Stimulated activated memory B cell treated with anti-CD40 and anti-IgM and Interleukin-4, amounts not matched to agents 10 μg/mL and 1 μg/mL and 100 μg/mL, for 72 hours (primary cell): ENCODE measurements around the gene TUBGCP5.
A peak's percentile ranks its signal among the peaks of the same experiment; 100 is the strongest.
"Not testable (repeated sequence)": the region's sequence is repeated elsewhere in the genome, so short reads cannot be mapped to it uniquely, and the experiment has no call there.

Experiments
- ATAC-seq: fragments of 150-1000 bp; cut with Tn5 transposase; 2 replicates; pipeline ENCODE4 v1.10.0; 2021
- H3K27ac Mint-ChIP-seq: one replicate; pipeline ENCODE4 v1.8.0; 2022; ENCODE audit warnings: mild to moderate bottlenecking, mixed read lengths
- H3K27me3 Mint-ChIP-seq: one replicate; pipeline ENCODE4 v1.8.0; 2022; ENCODE audit warnings: mixed read lengths
- H3K36me3 Mint-ChIP-seq: one replicate; pipeline ENCODE4 v1.8.0; 2022; ENCODE audit warnings: mixed read lengths
- H3K4me1 Mint-ChIP-seq: one replicate; pipeline ENCODE4 v1.8.0; 2022; ENCODE audit warnings: mixed read lengths
- H3K4me3 Mint-ChIP-seq: one replicate; pipeline ENCODE4 v1.8.0; 2022; ENCODE audit warnings: mild to moderate bottlenecking, moderate library complexity, mixed read lengths
- H3K9me3 Mint-ChIP-seq: one replicate; pipeline ENCODE4 v1.8.0; 2022; ENCODE audit warnings: mixed read lengths

TUBGCP5 gene

DNA sequence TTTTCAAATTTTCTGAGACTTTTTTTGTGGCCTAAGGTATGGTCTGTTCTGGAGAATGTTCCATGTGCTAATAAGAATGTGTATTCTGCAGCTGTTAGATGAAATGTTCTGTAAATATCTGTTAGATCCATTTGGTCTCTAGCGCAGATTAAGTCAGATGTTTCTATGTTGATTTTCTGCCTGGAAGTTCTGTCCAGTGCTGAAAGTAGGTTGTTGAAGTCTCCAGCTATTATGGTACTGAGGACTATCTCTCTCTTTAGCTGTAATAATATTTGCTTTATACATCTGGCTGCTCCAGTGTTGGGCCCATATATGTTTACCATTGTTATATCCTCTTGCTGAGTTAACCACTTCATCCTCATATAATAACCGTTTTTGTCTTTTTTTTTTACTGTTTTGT, 13.2 kb upstream of the TUBGCP5 start:
- Mint-ChIP-seq H3K36me3 (no peaks in the 10 kb centered on the region), H3K27me3 (peaks cover 20% of the 10 kb centered on the region), H3K4me1 (no peaks in the 10 kb centered on the region), H3K27ac (no peak overlapping the region), H3K4me3 (no peak overlapping the region), H3K9me3 (no peaks in the 10 kb centered on the region)
- no peak for ATAC-seq

DNA sequence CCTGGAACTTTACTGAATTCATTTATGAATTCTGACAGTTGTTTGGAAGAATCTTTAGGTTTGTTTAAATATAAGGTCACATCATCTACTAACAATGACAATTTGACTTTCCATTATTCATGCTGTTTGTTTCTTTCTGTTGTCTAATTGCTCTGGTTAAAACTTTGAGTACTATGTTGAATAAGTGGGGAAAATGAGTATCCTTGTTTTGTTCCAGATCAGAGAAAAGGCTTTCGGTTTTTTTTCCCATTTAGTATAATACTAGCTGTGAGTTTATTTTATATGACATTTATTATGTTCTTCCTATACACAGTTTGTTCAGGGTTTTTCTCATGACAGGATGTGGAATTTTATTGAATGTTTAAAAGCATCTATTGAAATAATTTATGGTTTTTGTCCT, 11.3 kb upstream of the TUBGCP5 start:
- no peaks in the 10 kb centered on the region for H3K36me3 Mint-ChIP-seq
- H3K27me3 Mint-ChIP-seq = peaks cover 11% of the 10 kb centered on the region
- H3K27ac Mint-ChIP-seq = no peak overlapping the region
- no peaks in the 10 kb centered on the region for H3K4me1 Mint-ChIP-seq
- no peak overlapping the region for H3K4me3 Mint-ChIP-seq
- no peak for ATAC-seq
- no peaks in the 10 kb centered on the region for H3K9me3 Mint-ChIP-seq

DNA sequence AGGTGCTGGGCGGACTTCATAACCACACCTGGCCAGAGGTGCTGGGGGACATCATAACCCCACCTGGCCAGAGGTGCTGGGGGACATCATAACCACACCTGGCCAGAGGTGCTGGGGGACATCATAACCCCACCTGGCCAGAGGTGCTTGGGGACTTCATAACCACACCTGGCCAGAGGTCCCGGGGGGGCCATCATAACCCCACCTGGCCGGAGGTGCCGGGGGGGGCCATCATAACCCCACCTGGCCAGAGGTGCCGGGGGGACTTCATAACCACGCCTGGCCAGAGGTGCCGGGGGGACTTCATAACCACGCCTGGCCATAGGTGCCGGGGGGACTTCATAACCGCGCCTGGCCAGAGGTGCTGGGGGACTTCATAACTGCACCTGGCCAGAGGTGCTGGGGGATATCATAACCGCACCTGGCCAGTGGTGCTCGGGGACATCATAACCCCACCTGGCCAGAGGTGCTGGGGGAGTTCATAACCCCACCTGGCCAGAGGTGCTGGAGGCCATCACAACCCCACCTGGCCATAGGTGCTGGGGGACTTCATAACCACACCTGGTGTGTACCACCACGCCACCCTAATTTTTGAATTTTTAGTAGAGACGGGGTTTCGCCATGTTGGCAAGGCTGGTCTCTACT, 10.7 kb upstream of the TUBGCP5 start:
- H3K27me3 Mint-ChIP-seq = peaks cover 5% of the 10 kb centered on the region

DNA sequence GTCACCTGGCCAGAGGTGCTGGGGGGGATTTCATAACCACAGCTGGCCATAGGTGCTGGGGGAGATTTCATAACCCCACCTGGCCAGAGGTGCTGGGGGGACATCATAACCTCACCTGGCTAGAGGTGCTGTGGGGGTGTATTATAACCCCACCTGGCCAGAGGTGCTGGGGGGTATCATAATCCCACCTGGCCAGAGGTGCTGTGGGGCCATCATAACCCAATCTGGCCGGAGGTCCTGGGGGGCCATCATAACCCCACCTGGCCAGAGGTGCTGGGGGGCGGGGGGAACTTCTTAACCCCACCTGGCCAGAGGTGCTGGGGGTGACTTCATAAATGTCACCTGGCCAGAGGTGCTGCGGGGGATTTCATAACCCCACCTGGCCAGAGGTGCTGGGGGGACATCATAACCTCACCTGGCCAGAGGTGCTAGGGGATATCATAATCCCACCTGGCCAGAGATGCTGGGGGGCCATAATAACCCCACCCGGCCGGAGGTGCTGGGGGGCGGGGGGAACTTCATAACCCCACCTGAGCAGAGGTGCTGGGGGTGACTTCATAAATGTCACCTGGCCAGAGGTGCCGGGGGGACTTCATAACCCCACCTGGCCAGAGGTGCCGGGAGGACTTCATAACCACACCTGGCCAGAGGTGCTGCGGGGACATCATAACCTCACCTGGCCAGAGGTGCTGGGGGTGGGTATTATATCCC, 9.4 kb upstream of the TUBGCP5 start:
- H3K4me1 Mint-ChIP-seq, H3K27me3 Mint-ChIP-seq, H3K9me3 Mint-ChIP-seq, H3K27ac Mint-ChIP-seq, ATAC-seq, H3K36me3 Mint-ChIP-seq, H3K4me3 Mint-ChIP-seq: not testable (repeated sequence)

More for the DNA sequence above, 10.7 kb upstream of the TUBGCP5 start:
- no peaks in the 10 kb centered on the region for H3K9me3 Mint-ChIP-seq
- H3K4me1 Mint-ChIP-seq = no peaks in the 10 kb centered on the region
- ATAC-seq = no peak
- no peak overlapping the region for H3K27ac Mint-ChIP-seq
- no peaks in the 10 kb centered on the region for H3K36me3 Mint-ChIP-seq
- H3K4me3 Mint-ChIP-seq = no peak overlapping the region

DNA sequence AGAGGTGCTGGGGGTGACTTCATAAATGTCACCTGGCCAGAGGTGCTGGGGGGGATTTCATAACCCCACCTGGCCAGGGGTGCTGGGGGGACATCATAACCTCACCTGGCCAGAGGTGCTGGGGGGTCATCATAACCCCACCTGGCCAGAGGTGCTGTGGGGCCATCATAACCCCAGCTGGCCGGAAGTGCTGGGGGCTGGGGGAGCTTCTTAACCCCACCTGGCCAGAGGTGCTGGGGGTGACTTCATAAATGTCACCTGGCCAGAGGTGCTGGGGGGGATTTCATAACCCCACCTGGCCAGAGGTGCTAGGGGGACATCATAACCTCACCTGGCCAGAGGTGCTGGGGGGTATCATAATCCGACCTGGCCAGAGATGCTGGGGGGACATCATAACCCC, 4.6 kb upstream of the TUBGCP5 start:
- not testable (repeated sequence) for H3K27me3 Mint-ChIP-seq, H3K4me3 Mint-ChIP-seq, H3K27ac Mint-ChIP-seq, H3K36me3 Mint-ChIP-seq, ATAC-seq, H3K9me3 Mint-ChIP-seq, H3K4me1 Mint-ChIP-seq

DNA sequence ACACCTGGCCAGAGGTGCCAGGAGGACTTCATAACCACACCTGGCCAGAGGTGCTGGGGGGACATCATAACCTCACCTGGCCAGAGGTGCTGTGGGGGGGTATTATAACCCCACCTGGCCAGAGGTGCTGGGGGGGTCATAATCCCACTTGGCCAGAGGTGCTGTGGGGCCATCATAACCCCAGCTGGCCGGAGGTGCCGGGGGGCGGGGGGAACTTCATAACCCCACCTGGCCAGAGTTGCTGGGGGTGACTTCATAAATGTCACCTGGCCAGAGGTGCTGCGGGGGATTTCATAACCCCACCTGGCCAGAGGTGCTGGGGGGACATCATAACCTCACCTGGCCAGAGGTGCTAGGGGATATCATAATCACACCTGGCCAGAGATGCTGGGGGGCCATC, 4.2 kb upstream of the TUBGCP5 start:
- H3K27ac Mint-ChIP-seq, H3K9me3 Mint-ChIP-seq, H3K4me3 Mint-ChIP-seq, H3K27me3 Mint-ChIP-seq, H3K36me3 Mint-ChIP-seq, ATAC-seq: not testable (repeated sequence)
- peaks cover 11% of the 10 kb centered on the region for H3K4me1 Mint-ChIP-seq

DNA sequence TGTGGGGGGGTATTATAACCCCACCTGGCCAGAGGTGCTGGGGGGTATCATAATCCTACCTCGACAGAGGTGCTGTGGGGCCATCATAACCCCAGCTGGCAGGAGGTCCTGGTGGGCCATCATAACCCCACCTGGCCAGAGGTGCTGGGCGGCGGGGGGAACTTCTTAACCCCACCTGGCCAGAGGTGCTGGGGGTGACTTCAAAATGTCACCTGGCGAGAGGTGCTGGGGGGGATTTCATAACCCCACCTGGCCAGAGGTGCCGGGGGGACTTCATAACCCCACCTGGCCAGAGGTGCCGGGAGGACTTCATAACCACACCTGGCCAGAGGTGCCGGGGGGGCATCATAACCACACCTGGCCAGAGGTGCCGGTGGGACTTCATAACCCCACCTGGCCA, 2.4 kb upstream of the TUBGCP5 start:
- H3K4me1 Mint-ChIP-seq = peaks cover 19% of the 10 kb centered on the region
- H3K9me3 Mint-ChIP-seq, H3K36me3 Mint-ChIP-seq, H3K27ac Mint-ChIP-seq, ATAC-seq, H3K4me3 Mint-ChIP-seq, H3K27me3 Mint-ChIP-seq: not testable (repeated sequence)

DNA sequence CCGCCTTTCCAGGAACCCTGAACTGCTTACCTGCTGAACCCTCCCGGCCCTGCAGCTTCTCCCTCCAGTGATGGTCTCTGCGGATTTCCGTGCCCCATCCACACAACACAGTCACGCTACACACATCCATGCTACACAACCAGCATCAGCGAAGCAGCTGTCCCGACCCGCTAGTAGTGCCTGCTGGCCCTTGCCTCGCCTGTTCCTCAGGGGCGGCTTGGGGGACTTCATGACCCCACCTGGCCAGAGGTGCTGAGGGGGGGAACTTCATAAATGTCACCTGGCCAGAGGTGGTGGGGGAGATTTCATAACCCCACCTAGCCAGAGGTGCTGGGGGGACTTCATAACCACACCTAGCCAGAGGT, 530 bp upstream of the TUBGCP5 start:
- Mint-ChIP-seq H3K27me3 (no peaks in the 10 kb centered on the region), H3K4me3 (peak overlapping the region; percentile 85), H3K27ac (peak overlapping the region; percentile 78), H3K9me3 (no peaks in the 10 kb centered on the region), H3K4me1 (peaks cover 27% of the 10 kb centered on the region), H3K36me3 (peaks cover 21% of the 10 kb centered on the region)
- ATAC-seq = no peak

DNA sequence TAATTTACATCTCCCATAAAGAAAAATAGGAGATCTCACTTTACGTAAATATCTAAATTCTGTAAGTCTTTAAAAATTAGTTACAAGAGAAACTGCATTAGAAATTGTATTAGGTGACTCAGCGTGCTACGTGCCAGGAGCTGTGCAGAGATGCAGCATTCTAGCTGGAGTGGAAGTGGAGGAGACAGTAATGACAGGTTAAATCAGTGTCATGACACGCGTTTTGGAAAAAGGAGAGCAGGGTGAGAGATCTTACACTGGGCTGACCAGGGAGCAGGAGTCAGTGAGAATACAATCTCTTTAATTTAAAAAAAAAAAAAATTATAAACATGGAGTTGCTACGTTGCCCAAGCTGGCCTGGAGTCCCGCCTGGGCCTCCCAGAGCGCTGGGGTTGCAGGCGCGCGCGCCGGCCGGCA, 635 bp downstream of the TUBGCP5 start:
- H3K36me3 Mint-ChIP-seq = peaks cover 32% of the 10 kb centered on the region
- H3K27me3 Mint-ChIP-seq = no peaks in the 10 kb centered on the region
- peaks cover 27% of the 10 kb centered on the region for H3K4me1 Mint-ChIP-seq
- ATAC-seq = no peak
- H3K27ac Mint-ChIP-seq = peak overlapping the region; percentile 78
- peak overlapping the region; percentile 92 for H3K4me3 Mint-ChIP-seq
- no peaks in the 10 kb centered on the region for H3K9me3 Mint-ChIP-seq

DNA sequence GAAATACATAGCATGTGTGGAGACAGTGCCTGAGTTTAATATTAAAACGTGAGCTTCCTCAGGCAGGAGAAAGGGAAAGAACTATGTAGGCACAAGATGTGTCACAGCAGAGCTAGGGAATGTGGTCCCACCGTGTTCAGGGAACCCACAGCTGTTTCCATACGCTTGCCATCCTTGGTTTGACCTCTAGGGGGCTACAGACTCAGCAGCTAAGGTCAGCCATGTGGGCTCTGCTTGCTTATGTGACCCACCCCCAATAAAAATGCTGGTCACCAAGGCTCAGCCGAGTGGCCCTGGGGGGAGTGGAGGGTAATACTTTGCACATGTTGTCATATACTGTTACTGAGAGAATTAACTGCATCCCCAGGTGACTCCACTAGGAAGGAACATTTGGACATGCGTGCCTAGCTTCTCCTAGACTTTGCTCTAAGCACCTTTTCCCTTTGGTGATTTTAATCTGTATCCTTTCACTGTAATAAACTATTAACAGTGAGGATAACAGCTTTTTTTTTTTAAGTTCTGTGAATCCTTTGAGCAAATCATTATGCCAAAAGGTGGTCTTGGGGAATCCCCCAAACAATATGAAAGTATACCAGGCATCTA, 3.3 kb downstream of the TUBGCP5 start:
- Mint-ChIP-seq H3K9me3 (no peaks in the 10 kb centered on the region), H3K36me3 (peaks cover 41% of the 10 kb centered on the region), H3K4me3 (no peak overlapping the region), H3K27ac (no peak overlapping the region), H3K27me3 (no peaks in the 10 kb centered on the region), H3K4me1 (peaks cover 27% of the 10 kb centered on the region)
- ATAC-seq = no peak

DNA sequence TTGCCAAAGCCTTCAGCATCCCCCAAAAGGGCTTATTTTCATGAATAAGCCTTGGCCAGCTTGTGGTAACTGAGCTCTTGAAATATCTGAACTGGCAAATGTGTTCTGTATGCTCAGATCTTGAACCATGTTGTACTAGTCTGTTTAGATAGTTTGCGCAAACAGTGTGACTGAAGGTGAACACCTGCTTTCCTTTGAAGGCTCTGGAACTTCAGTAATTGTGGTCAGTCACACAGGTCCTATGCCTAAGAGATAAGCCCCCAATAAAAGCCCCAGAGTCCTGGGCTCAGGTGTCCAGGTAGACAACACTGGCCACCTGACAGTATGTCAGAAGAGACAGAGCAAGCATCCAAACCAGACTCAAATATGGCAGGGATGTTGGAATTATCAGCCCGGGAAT, 5.4 kb downstream of the TUBGCP5 start:
- Mint-ChIP-seq H3K9me3 (no peaks in the 10 kb centered on the region), H3K27me3 (no peaks in the 10 kb centered on the region), H3K4me3 (no peak overlapping the region), H3K27ac (no peak overlapping the region), H3K4me1 (peaks cover 20% of the 10 kb centered on the region), H3K36me3 (peaks cover 51% of the 10 kb centered on the region)
- ATAC-seq = no peak

DNA sequence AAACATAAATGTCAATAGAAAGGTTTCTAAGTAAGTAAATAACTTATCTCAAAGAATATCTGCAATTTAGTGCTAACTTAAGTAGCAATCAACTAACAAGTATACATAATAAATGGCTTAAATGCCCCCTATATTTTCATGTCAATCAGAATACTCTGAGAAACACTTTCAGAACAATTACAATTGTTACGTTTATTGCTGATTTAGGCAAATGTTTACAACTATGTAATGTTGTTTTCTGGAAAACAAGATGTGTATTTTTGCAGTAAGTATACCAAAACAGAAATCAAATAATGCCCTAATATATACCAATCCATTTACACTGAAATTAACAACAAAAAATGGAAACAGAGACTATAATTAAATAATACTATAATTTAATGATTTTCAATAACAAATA, 13.2 kb downstream of the TUBGCP5 start:
- H3K27me3 Mint-ChIP-seq = no peaks in the 10 kb centered on the region
- no peak for ATAC-seq
- H3K27ac Mint-ChIP-seq = no peak overlapping the region
- H3K36me3 Mint-ChIP-seq = peaks cover 72% of the 10 kb centered on the region
- H3K9me3 Mint-ChIP-seq = no peaks in the 10 kb centered on the region
- H3K4me1 Mint-ChIP-seq = no peaks in the 10 kb centered on the region
- H3K4me3 Mint-ChIP-seq = no peak overlapping the region

DNA sequence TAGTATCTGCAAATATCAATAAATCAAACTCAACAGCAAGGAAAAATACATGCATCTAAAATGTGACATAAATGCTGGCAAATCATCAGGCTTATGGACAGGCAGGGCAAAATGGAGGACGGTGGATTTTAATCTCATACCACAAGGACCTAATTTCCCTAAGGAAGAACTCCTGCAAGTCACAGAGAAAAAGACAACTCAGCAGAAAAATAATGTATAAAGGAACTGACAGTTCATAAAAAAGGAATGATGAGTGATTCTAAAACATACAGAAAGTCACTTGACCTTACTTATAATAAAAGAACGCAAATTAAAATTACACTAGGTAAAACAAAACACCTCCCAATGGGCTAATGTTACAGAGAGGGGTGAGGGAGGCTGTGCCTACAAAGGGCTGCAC, 17.2 kb downstream of the TUBGCP5 start:
- Mint-ChIP-seq H3K9me3 (no peaks in the 10 kb centered on the region), H3K4me1 (no peaks in the 10 kb centered on the region), H3K36me3 (peaks cover 66% of the 10 kb centered on the region), H3K27me3 (no peaks in the 10 kb centered on the region), H3K27ac (no peak overlapping the region), H3K4me3 (no peak overlapping the region)
- no peak for ATAC-seq

DNA sequence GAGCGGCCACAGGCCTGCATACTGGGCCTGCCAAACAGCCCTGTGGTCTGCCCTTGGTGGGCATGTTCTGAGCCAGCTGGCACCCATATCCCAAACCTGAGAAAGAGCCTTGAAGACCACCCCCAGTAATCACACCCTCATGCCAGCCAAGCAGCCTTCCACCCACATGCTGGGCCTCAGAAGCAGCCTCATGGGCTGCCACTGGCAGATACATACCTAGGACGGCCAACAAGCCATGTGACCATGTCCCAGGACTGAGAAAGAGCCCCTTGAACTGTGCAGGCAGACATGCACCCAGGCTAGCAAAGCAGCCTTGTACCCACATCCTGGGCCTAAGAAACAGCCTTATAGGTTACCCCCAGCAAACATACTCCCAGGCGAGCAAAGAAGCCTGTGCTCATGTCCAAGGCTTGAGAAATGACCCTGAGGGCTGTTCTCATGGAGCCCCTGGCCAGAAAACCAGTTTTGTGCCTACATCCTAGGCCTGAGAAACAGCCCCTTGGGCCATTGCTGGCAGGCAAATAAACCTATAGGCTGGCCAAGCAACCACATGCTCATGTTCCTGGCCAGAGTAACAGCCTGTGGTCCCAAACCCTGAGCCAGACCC, 24.9 kb downstream of the TUBGCP5 start:
- peaks cover 4% of the 10 kb centered on the region for H3K4me1 Mint-ChIP-seq
- no peak overlapping the region for H3K27ac Mint-ChIP-seq
- no peak for ATAC-seq
- H3K36me3 Mint-ChIP-seq = peaks cover 61% of the 10 kb centered on the region
- no peaks in the 10 kb centered on the region for H3K9me3 Mint-ChIP-seq
- no peaks in the 10 kb centered on the region for H3K27me3 Mint-ChIP-seq
- H3K4me3 Mint-ChIP-seq = no peak overlapping the region

DNA sequence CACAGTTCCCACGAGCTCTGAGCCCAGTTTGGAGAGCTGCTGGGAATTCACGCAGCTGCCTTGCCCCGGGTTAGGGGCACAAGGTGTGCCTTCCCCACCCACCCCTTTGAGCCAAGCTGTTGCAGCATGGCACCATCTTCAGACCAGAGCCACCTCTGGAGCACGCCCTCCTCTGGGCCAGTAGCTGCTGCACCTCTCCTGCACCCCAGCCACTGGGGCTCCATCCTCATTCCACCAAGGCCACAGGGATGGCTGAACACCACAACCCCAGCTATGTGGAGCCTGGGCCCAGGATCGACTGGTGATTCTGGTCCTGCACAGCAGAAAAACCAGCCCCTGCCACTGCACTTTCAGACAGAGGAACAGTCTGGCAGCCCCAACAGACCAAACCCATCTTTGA, 25.7 kb downstream of the TUBGCP5 start:
- no peak overlapping the region for H3K27ac Mint-ChIP-seq
- H3K27me3 Mint-ChIP-seq = no peaks in the 10 kb centered on the region
- H3K4me3 Mint-ChIP-seq = no peak overlapping the region
- H3K36me3 Mint-ChIP-seq = peaks cover 54% of the 10 kb centered on the region
- H3K4me1 Mint-ChIP-seq = peaks cover 4% of the 10 kb centered on the region
- no peak for ATAC-seq
- H3K9me3 Mint-ChIP-seq = no peaks in the 10 kb centered on the region

DNA sequence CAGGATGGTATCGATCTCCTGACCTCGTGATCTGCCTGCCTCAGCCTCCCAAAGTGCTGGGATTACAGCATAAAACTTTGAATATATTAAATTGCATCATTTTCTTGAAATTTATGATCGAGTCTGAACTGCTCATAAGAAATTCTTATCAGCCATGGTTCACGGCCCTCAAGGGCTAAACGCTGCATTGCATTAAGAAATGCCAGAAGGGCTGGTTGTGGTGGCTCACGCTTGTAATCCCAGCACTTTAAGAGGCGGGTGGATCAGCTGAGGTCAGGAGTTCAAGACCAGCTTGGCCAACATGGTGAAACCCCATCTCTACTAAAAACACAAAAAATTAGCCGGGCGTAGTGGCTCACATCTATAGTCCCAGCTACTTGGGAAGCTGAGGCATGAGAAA, 26.8 kb downstream of the TUBGCP5 start:
- ATAC-seq, H3K27ac Mint-ChIP-seq: not testable (repeated sequence)

More for the DNA sequence above, 26.8 kb downstream of the TUBGCP5 start:
- H3K27me3 Mint-ChIP-seq, H3K9me3 Mint-ChIP-seq, H3K4me1 Mint-ChIP-seq, H3K4me3 Mint-ChIP-seq: not testable (repeated sequence)
- H3K36me3 Mint-ChIP-seq = peaks cover 56% of the 10 kb centered on the region
